Measurements from ENCODE around the gene GFPT2. TPM values are rescaled to one million over a fixed set of nuclear protein-coding genes. Genes with fewer than 3 reads are reported as not detected.

The GFPT2 gene
- total RNA-seq, 1 donor from 2014 or later = 15.7 TPM

DNA sequence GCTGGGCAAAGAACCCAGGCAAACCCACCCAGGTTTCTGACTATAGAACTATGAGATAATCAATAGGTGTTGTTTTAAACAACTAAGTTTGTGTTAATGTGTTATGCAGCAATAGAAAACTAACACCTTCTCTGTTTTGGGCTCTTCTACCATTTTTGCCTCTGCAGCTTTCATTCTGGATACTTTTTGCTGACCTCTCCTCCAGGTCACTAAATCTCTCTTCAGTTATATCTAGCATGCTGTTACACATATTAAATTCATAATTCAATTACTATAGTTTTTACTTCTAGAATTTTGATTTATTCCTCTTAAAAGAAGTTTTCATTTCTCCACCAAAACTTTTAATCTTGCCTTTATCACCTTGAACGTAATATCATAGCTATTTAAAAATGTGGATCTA is 78.4 kb downstream of the GFPT2 start:
- no peak for DNase-seq (ENCODE audit: low spot score in 2 of 2, unreplicated experiment in 2 of 2)
- Mint-ChIP-seq H3K9me3 (peaks cover 53% of the 10 kb centered on the region), H3K27me3 (ENCODE audit: low read depth) (no peaks in the 10 kb centered on the region), H3K4me1 (no peaks in the 10 kb centered on the region), H3K27ac (no peak overlapping the region), H3K36me3 (peaks cover 76% of the 10 kb centered on the region), H3K4me3 (no peak overlapping the region)
- TF ChIP-seq, protein P1, sequence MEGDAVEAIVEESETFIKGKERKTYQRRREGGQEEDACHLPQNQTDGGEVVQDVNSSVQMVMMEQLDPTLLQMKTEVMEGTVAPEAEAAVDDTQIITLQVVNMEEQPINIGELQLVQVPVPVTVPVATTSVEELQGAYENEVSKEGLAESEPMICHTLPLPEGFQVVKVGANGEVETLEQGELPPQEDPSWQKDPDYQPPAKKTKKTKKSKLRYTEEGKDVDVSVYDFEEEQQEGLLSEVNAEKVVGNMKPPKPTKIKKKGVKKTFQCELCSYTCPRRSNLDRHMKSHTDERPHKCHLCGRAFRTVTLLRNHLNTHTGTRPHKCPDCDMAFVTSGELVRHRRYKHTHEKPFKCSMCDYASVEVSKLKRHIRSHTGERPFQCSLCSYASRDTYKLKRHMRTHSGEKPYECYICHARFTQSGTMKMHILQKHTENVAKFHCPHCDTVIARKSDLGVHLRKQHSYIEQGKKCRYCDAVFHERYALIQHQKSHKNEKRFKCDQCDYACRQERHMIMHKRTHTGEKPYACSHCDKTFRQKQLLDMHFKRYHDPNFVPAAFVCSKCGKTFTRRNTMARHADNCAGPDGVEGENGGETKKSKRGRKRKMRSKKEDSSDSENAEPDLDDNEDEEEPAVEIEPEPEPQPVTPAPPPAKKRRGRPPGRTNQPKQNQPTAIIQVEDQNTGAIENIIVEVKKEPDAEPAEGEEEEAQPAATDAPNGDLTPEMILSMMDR (IDR thresholded peaks at IDR 0.05; ENCODE audit: unreplicated experiment) = no peak

GRCh38 chr5:180271221-180271620 is 81.9 kb downstream of the GFPT2 start:
- Mint-ChIP-seq H3K9me3 (peaks cover 57% of the 10 kb centered on the region), H3K4me1 (no peaks in the 10 kb centered on the region), H3K27ac (no peak overlapping the region), H3K4me3 (no peak overlapping the region), H3K36me3 (peaks cover 77% of the 10 kb centered on the region), H3K27me3 (ENCODE audit: low read depth) (no peaks in the 10 kb centered on the region)
- TF ChIP-seq, protein P1 (IDR thresholded peaks at IDR 0.05; ENCODE audit: unreplicated experiment) = no peak
- no peak for DNase-seq (ENCODE audit: low spot score in 2 of 2, unreplicated experiment in 2 of 2)

DNA sequence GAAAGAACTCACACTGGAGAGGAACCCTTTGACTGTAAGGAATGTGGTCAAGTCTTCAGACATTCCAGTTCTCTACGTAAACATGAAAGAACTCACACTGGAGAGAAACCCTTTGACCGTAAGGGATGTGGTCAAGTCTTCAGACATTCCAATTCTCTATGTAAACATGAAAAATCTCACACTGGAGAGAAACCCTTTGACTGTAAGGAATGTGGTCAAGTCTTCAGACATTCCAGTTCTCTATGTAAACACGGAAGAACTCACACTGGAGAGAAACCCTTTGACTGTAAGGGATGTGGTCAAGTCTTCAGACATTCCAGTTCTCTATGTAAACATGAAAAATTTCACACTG is 93.9 kb downstream of the GFPT2 start:
- Mint-ChIP-seq H3K9me3 (peaks cover 74% of the 10 kb centered on the region), H3K4me3 (no peak overlapping the region), H3K27ac (no peak overlapping the region), H3K36me3 (peaks cover 91% of the 10 kb centered on the region), H3K27me3 (ENCODE audit: low read depth) (no peaks in the 10 kb centered on the region), H3K4me1 (no peaks in the 10 kb centered on the region)
- TF ChIP-seq, protein P1 (IDR thresholded peaks at IDR 0.05; ENCODE audit: unreplicated experiment) = no peak
- DNase-seq (ENCODE audit: low spot score in 2 of 2, unreplicated experiment in 2 of 2) = no peak

- Mint-ChIP-seq H3K27ac (no peak overlapping the region), H3K36me3 (peaks cover 88% of the 10 kb centered on the region), H3K4me1 (no peaks in the 10 kb centered on the region), H3K27me3 (ENCODE audit: low read depth) (no peaks in the 10 kb centered on the region), H3K9me3 (peaks cover 59% of the 10 kb centered on the region), H3K4me3 (no peak overlapping the region)
- no peak for DNase-seq (ENCODE audit: low spot score in 2 of 2, unreplicated experiment in 2 of 2)
- TF ChIP-seq, protein P1 (IDR thresholded peaks at IDR 0.05; ENCODE audit: unreplicated experiment) = no peak
These were observed 99.9 kb downstream of the GFPT2 start for GRCh38 chr5:180253036-180253824.

GRCh38 chr5:180251887-180252286 is 101.2 kb downstream of the GFPT2 start:
- H3K4me1 Mint-ChIP-seq = no peaks in the 10 kb centered on the region
- H3K27me3 Mint-ChIP-seq (ENCODE audit: low read depth) = no peaks in the 10 kb centered on the region
- peaks cover 48% of the 10 kb centered on the region for H3K9me3 Mint-ChIP-seq
- H3K27ac Mint-ChIP-seq = no peak overlapping the region
- no peak for DNase-seq (ENCODE audit: low spot score in 2 of 2, unreplicated experiment in 2 of 2)
- TF ChIP-seq, protein P1 (IDR thresholded peaks at IDR 0.05; ENCODE audit: unreplicated experiment) = no peak
- no peak overlapping the region for H3K4me3 Mint-ChIP-seq
- H3K36me3 Mint-ChIP-seq = peaks cover 88% of the 10 kb centered on the region
